K562 (cell line): ENCODE results near the gene TCAP. TPM values are rescaled to one million over a fixed set of nuclear protein-coding genes. Genes with fewer than 3 reads are reported as not detected.
A peak's percentile ranks its signal among the peaks of the same experiment; 100 is the strongest.

Source experiments
- EGR1 ChIP-seq: fragments of 450-650 bp; conservative IDR thresholded peaks from 2 replicates; pipeline ENCODE4 v1.6.1; 2017; ENCODE audit warnings: mild to moderate bottlenecking
- ESRRA ChIP-seq: fragments of 450-650 bp; IDR thresholded peaks from 2 replicates; pipeline ENCODE4 v1.6.1; 2014; ENCODE audit warnings: low read depth, mild to moderate bottlenecking, moderate library complexity, borderline replicate concordance
- GABPB2 ChIP-seq: fragments of 250-450 bp; sonication (Bioruptor Pico); conservative IDR thresholded peaks from 2 replicates; pipeline ENCODE4 v1.5.1; 2021; ENCODE audit warnings: mild to moderate bottlenecking
- HDAC2 ChIP-seq: fragments of 450-650 bp; IDR thresholded peaks from 2 replicates; pipeline ENCODE4 v1.6.1; 2016; ENCODE audit warnings: mild to moderate bottlenecking
- HNRNPK ChIP-seq: fragments of 200-400 bp; formaldehyde crosslinking; IDR thresholded peaks from one replicate; pipeline ENCODE4 v1.6.1; 2018; ENCODE audit warnings: mild to moderate bottlenecking, low read depth, low read length; ENCODE audit not compliant: poor library complexity, severe bottlenecking
- KHSRP ChIP-seq: fragments of 450-650 bp; IDR thresholded peaks from 2 replicates; pipeline ENCODE4 v1.6.1; 2017
- MXI1 ChIP-seq: IDR thresholded peaks from 2 replicates; pipeline ENCODE4 v1.6.1; 2011; ENCODE audit warnings: low read depth, mild to moderate bottlenecking, improper control_type of control experiment, low read length
- NFRKB ChIP-seq: fragments of 450-650 bp; IDR thresholded peaks from 2 replicates; pipeline ENCODE4 v1.6.1; 2016; ENCODE audit warnings: low read depth
- POLR2B ChIP-seq: fragments of 450-650 bp; IDR thresholded peaks from 2 replicates; pipeline ENCODE4 v1.6.1; 2018; ENCODE audit warnings: low read depth; ENCODE audit not compliant: partially characterized antibody
- RFX5 ChIP-seq: IDR thresholded peaks from 2 replicates; pipeline ENCODE4 v1.6.1; 2011; ENCODE audit warnings: low read depth, mild to moderate bottlenecking, improper control_type of control experiment, low read length
- ZBTB17 ChIP-seq: fragments of 450-650 bp; formaldehyde crosslinking; IDR thresholded peaks from 2 replicates; pipeline ENCODE4 v1.4.0; 2020; ENCODE audit warnings: mild to moderate bottlenecking
- polyA plus RNA-seq, 8 experiments: library from polyadenylated mRNA; depleted of rRNA in 4 of 8; stranded (reverse) in 5 of 8; unstranded in 3 of 8; fragments of >200 nt; fragmentation: Nextera tagmentation in 2 of 8; fragmentation: Illumina TruSeq in 1 of 8; extraction: Ambion mirVana in 2 of 8; extraction: Trizol in 1 of 8; gene quantifications; 2 replicates each; pipeline versions ENCODE4 v1.2.1 to v1.2.3, GENCODE V29; 2011 to 2014; ENCODE audit warnings: inconsistent platforms in 1 of 8, missing spikeins in 1 of 8
- total RNA-seq, 7 experiments: library from RNA; depleted of rRNA in 6 of 7; stranded (reverse); fragments of >200 nt in 6 of 7; fragmentation: Illumina TruSeq in 2 of 7; extraction: Trizol in 2 of 7; gene quantifications; 2 replicates each; pipeline versions ENCODE4 v1.2.1 to v1.2.3, GENCODE V29; 2011 to 2021; ENCODE audit warnings: low replicate concordance in 1 of 7
- TF ChIP-seq, protein P1 (sequence below), 2 experiments: fragments of 450-650 bp; IDR thresholded peaks; 2 replicates each; pipeline ENCODE4 v1.6.1; 2016; ENCODE audit warnings: mild to moderate bottlenecking in 2 of 2, borderline replicate concordance in 1 of 2, low read depth in 1 of 2, moderate library complexity in 1 of 2
- TF ChIP-seq, protein P2 (sequence below): fragments of 450-650 bp; formaldehyde crosslinking; IDR thresholded peaks from 2 replicates; pipeline ENCODE4 v1.4.0; 2020; ENCODE audit warnings: mild to moderate bottlenecking, moderate library complexity
- TF ChIP-seq, protein P3 (sequence below): IDR thresholded peaks from 3 replicates; pipeline ENCODE4 v1.6.1; 2011; ENCODE audit warnings: borderline replicate concordance, mild to moderate bottlenecking; ENCODE audit not compliant: insufficient read length, insufficient read depth
- TF ChIP-seq, protein P4 (sequence below), 2 experiments: IDR thresholded peaks; 2 replicates each; pipeline ENCODE4 v1.6.1; 2011; ENCODE audit warnings: borderline replicate concordance in 1 of 2, control low read depth in 1 of 2, low read depth in 1 of 2, low read length in 1 of 2, mild to moderate bottlenecking in 1 of 2, mixed read lengths in 1 of 2, moderate library complexity in 1 of 2; ENCODE audit not compliant: insufficient read depth in 1 of 2, insufficient read length in 1 of 2, poor library complexity in 1 of 2, severe bottlenecking in 1 of 2; ENCODE audit errors: extremely low read depth in 1 of 2

The TCAP gene
- total and polyA plus RNA-seq, 9 of the 15 experiments (the other 6 are each of a cell fraction or from before 2014, with no cell fraction given): 0.33 to 1.4 (median 0.82) TPM; not detected in 2

DNA sequence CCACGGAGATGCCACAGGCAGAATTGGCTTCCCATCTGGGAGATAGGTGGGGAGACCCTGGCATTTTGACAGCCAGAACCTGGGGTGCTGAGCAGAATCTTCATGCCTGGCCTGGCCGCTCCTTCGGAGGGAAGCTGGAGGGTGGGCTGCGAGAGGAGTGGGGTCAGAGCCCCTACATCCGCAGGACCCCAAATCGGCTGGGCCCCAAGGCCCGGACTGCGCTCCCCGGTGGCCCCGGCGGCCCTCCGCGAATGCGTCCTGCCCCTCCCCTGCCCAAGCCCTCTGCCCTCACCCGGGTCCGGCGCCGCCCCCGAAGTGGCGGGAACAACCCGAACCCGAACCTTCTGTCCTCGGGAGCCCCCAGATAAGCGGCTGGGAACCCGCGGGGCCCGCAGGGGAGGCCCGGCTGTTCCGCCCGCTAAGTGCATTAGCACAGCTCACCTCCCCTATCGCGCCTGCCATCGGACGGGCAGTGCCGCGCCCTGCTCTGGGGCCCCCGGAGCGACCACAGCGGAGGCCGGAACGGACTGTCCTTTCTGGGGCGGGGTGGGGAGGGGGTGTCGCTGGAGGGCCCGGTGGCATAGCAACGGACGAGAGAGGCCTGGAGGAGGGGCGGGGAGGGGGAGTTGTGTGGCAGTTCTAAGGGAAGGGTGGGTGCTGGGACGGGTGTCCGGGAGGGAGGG is 2.3 kb downstream of the TCAP start (continued):
- TF ChIP-seq, protein P1, sequence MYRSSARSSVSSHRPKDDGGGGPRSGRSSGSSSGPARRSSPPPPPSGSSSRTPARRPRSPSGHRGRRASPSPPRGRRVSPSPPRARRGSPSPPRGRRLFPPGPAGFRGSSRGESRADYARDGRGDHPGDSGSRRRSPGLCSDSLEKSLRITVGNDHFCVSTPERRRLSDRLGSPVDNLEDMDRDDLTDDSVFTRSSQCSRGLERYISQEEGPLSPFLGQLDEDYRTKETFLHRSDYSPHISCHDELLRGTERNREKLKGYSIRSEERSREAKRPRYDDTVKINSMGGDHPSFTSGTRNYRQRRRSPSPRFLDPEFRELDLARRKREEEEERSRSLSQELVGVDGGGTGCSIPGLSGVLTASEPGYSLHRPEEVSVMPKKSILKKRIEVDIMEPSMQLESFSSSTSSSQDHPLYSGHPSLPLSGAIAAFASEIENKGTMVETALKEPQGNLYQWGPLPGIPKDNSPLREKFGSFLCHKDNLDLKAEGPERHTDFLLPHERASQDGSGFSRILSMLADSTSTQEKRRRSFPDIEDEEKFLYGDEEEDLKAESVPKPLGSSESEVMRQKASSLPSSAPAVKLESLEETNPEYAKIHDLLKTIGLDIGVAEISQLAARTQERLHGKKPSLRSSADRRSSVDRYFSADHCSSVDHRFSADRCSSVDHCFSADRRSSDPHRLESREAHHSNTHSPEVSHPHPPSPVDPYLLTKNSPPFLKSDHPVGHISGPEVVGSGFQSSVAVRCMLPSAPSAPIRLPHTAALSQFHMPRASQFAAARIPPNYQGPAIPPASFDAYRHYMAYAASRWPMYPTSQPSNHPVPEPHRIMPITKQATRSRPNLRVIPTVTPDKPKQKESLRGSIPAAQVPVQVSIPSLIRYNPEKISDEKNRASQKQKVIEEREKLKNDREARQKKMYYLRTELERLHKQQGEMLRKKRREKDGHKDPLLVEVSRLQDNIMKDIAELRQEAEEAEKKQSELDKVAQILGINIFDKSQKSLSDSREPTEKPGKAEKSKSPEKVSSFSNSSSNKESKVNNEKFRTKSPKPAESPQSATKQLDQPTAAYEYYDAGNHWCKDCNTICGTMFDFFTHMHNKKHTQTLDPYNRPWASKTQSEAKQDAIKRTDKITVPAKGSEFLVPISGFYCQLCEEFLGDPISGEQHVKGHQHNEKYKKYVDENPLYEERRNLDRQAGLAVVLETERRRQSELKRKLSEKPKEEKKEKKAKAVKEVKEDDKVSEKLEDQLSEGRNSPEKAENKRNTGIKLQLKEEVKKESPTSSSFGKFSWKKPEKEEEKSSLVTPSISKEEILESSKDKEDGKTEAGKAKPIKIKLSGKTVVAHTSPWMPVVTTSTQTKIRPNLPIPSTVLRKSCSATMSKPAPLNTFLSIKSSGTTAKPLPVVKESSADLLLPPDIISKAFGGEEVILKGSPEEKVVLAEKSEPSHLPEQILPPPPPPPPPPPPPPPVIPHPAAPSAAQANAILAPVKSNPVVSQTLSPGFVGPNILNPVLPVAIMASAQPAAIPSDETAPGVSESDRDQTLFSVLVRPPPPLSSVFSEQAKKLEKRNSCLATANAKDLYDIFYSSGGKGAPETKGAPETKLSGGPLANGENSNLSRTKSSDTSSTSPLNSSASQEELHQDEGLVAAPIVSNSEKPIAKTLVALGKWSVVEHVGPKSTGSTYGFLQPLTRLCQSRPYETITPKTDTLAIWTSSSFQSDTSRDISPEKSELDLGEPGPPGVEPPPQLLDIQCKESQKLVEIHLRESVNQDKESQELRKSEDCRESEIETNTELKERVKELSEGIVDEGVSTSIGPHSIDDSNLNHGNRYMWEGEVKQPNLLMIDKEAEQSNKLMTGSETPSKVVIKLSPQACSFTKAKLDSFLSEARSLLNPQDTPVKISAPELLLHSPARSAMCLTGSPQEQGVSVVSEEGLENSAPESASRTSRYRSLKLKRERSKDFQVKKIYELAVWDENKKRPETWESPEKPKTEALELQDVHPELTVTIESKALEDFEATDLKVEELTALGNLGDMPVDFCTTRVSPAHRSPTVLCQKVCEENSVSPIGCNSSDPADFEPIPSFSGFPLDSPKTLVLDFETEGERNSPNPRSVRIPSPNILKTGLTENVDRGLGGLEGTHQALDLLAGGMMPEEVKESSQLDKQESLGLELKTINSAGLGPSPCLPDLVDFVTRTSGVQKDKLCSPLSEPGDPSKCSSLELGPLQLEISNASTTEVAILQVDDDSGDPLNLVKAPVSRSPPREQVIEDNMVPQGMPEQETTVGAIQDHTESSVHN (IDR thresholded peaks at IDR 0.05; ENCODE audit: borderline replicate concordance in 1 of 2, low read depth in 1 of 2): no peak
- TF ChIP-seq EGR1 (peak; percentile 62), ZBTB17 (CRISPR knock-in tag) (no peak; the same call in 1 of the 2 replicates), HNRNPK (peak; percentile 16), ESRRA (peak; percentile 51; the same call in 1 of the 2 replicates), POLR2B (peak; percentile 15), NFRKB (peak; percentile 47; the same call in 1 of the 2 replicates), HDAC2 (peak; percentile 25; the same call in 1 of the 2 replicates), RFX5 (no peak), GABPB2 (CRISPR knock-in tag) (no peak), KHSRP (no peak), MXI1 (no peak)
- TF ChIP-seq, protein P2, sequence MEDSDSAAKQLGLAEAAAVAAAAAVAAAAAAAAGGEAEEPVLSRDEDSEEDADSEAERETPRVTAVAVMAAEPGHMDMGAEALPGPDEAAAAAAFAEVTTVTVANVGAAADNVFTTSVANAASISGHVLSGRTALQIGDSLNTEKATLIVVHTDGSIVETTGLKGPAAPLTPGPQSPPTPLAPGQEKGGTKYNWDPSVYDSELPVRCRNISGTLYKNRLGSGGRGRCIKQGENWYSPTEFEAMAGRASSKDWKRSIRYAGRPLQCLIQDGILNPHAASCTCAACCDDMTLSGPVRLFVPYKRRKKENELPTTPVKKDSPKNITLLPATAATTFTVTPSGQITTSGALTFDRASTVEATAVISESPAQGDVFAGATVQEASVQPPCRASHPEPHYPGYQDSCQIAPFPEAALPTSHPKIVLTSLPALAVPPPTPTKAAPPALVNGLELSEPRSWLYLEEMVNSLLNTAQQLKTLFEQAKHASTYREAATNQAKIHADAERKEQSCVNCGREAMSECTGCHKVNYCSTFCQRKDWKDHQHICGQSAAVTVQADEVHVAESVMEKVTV: 0 out of 2 replicates have a peak, but pooled peaks have one; percentile 23
- TF ChIP-seq, protein P3, sequence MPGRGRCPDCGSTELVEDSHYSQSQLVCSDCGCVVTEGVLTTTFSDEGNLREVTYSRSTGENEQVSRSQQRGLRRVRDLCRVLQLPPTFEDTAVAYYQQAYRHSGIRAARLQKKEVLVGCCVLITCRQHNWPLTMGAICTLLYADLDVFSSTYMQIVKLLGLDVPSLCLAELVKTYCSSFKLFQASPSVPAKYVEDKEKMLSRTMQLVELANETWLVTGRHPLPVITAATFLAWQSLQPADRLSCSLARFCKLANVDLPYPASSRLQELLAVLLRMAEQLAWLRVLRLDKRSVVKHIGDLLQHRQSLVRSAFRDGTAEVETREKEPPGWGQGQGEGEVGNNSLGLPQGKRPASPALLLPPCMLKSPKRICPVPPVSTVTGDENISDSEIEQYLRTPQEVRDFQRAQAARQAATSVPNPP: no peak
- TF ChIP-seq, protein P4, sequence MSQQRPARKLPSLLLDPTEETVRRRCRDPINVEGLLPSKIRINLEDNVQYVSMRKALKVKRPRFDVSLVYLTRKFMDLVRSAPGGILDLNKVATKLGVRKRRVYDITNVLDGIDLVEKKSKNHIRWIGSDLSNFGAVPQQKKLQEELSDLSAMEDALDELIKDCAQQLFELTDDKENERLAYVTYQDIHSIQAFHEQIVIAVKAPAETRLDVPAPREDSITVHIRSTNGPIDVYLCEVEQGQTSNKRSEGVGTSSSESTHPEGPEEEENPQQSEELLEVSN (IDR thresholded peaks at IDR 0.05; ENCODE audit: borderline replicate concordance in 1 of 2, extremely low read depth in 1 of 2, insufficient read depth in 1 of 2, insufficient read length in 1 of 2, low read depth in 1 of 2, low read length in 1 of 2, poor library complexity in 1 of 2, severe bottlenecking in 1 of 2): peak; percentile 28 to 36
